Activated naive CD8-positive, alpha-beta T cell treated with anti-CD3 and anti-CD28 coated beads, Interleukin-2, amount 50 U/mL, for 16 hours (primary cell): ENCODE results near the gene DSTN.
"Not testable (repeated sequence)": the region's sequence is repeated elsewhere in the genome, so short reads cannot be mapped to it uniquely, and the experiment has no call there.

Experiments used
- DNase-seq: peaks from one replicate; pipeline ENCODE4 v3.0.0-alpha.2; 2020; ENCODE audit warnings: low read depth, low spot score

Gene DSTN

GRCh38 chr20:17650301-17651128 lies 80.6 kb downstream of the DSTN start:
- DNase-seq, result no peak

GRCh38 chr20:17651129-17651759 lies 81.4 kb downstream of the DSTN start:
- no peak for DNase-seq

GRCh38 chr20:17651760-17652388 lies 82.0 kb downstream of the DSTN start:
- no peak for DNase-seq

GRCh38 chr20:17652411-17652810 lies 82.5 kb downstream of the DSTN start:
- DNase-seq, result no peak

GRCh38 chr20:17653835-17654648 lies 84.2 kb downstream of the DSTN start:
- no peak for DNase-seq

GRCh38 chr20:17654649-17655285 lies 84.9 kb downstream of the DSTN start:
- no peak for DNase-seq

GRCh38 chr20:17655286-17655651 lies 85.4 kb downstream of the DSTN start:
- no peak for DNase-seq

- DNase-seq, result no peak
These were observed 86.1 kb downstream of the DSTN start for GRCh38 chr20:17655865-17656479.

- DNase-seq, result no peak
These were observed 87.4 kb downstream of the DSTN start for GRCh38 chr20:17657079-17657825.

GRCh38 chr20:17657898-17658647 lies 88.2 kb downstream of the DSTN start:
- no peak for DNase-seq

GRCh38 chr20:17658648-17658993 lies 88.7 kb downstream of the DSTN start:
- DNase-seq, result no peak

- DNase-seq, result not testable (repeated sequence)
These were observed 89.5 kb downstream of the DSTN start for GRCh38 chr20:17659344-17659743.
